ENCODE measurements around the gene TPP1.

The TPP1 gene

DNA sequence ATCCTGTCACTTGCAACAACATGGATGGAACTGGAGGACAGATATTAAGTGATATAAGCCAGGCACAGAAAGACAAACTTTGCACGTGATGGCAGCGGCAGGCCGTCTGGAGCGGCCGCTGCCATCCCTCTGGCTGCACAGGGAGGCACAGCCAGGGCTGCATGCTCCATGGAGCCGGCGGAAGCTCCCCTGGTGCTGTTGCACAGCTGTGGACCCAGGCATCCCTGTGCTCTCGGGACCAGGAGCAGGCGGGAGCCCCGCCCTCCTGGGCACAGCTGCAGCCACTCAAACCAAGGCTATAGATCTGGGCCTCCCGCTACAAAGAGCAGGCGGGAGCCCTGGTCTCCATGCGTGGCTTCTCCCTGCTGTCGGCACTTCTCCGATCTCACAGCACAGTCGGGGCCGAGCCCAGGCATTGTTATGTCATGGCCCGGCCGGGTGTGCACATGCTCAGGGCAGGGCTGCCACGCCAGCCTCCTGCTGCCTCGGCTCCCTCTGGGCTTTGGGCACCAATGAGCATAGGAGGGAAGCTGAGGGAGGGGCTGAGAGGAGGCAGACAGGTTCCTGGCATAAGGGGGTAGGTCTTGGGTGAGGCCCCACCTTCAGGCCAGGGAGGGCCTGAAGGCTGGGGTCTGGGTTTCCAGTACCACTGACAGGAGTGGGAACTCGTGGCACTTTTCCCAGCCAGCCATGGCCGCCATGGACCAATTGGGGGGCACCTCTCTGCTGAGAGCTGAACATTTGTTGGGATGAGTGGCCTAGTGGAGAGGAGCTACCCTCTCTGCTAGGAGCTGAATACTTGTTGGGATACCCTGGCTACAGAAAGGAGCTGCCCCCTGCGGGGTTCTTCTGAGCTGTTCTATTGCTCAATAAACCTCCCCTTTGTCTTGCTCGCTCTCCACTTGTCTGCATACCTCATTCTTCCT is 32.5 kb downstream of the TPP1 start:
- no peak for DNase-seq

DNA sequence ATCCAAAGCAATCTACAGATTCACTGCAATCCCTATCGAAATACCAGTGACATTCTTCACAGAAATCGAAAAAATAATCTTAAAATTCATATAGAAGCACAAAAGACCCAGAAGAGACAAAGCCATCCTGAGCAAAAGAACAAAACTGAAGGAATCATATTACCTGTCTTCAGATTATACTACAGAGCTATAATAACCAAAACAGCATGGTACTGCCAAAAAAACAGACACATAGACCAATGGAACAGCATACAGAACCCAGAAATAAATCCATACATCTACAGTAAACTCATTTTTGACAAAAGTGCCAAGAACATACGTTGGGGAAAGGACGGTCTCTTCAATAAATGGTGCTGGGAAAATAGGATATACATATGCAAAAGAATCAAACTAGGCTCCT is 34.7 kb downstream of the TPP1 start:
- DNase-seq, result no peak

DNA sequence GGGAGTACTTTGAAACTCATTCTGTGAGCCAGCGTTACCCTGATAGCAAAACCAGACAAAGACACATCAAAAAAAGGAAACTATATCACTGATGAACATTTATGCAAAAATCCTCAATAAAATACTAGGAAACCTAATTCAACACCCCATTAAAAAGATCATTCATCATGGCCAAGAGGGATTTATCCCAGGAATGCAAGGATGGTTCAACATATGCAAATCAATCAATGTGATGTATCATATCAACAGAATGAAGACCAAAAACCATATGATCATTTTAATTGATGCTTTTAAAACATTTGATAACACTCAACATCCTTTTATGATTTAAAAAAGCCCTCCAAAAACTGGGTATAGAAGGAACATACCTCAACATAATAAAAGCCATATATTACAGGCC is 35.6 kb downstream of the TPP1 start:
- no peak for DNase-seq

DNA sequence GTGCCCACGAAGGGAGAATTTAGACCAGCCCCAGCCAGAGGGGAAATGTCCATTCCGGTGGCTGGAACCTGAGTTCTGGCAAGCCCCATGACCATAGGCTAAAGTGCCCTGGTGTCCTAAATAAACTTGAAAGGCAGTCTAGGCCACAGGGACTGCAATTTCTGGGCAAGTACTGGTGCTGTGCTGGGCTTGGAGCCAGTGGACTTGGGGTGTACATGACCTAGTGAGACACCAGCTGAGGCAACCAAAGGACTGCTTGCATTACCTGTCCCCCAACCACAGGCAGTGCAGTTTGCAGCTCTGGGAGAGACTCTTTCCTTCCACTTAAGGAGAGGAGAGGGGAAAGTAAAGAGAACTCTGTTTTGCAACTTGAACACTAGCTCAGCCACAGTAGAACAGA is 39.5 kb downstream of the TPP1 start:
- DNase-seq, result no peak

DNA sequence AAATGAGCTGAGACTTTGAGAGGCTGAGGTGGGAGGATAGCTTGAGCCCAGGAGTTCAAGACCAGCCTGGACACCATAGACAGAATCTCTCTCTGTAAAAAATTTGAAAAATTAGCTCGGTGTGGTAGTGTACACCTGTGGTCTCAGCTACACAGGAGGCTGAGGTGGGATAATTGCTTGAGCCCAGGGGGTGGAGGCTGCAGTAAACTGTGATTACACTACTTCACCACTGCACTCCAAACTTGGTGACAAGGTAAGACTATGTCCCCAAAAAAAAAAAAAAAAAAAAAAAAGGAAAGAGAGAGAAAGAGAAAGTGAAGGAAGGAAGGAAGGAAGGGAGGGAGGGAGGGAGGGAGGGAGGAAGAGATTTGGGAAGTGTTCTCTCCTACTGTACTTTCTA is 41.1 kb downstream of the TPP1 start:
- no peak for DNase-seq

DNA sequence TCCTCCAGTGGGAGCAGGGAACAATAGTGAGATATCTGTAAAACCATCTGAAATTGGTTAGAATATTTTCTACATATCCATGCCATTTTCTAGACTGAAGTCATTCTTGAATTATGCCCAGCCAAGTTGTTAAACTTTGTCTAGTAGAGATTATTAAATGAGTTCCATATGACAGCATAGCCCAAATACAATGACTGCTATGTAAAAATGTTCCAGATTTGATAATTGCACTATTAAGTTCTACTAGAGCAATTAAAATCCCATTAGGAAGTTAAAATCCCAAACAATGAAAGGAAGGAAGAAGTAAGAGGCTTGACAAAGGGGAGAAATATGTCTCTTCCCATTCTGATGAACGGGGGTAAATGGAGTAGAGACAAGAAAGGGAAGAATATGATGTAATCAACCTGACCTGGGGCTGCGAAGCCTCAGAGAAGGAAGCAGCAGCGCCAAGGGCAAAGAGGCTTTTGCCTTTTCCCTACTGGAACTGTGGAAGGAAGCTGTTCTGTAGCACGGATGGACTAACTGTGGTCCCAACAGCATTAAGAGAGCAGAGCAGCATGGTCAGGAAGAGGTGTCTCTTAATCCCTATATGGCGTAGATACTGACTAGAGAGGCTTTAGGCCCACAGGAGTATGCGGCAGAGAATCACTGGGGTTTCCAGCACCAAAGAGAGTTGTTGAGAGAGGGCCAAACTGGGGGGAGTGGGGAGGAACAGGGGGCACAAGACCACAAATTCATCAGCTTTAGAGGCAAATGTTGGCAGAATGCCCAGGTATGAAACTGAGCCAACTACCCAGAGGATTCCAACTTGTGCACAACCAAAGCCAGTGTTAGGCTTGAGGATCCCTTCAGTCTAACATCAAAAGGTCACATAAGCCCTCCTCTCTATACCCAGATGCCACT is 42.5 kb downstream of the TPP1 start:
- no peak for DNase-seq

DNA sequence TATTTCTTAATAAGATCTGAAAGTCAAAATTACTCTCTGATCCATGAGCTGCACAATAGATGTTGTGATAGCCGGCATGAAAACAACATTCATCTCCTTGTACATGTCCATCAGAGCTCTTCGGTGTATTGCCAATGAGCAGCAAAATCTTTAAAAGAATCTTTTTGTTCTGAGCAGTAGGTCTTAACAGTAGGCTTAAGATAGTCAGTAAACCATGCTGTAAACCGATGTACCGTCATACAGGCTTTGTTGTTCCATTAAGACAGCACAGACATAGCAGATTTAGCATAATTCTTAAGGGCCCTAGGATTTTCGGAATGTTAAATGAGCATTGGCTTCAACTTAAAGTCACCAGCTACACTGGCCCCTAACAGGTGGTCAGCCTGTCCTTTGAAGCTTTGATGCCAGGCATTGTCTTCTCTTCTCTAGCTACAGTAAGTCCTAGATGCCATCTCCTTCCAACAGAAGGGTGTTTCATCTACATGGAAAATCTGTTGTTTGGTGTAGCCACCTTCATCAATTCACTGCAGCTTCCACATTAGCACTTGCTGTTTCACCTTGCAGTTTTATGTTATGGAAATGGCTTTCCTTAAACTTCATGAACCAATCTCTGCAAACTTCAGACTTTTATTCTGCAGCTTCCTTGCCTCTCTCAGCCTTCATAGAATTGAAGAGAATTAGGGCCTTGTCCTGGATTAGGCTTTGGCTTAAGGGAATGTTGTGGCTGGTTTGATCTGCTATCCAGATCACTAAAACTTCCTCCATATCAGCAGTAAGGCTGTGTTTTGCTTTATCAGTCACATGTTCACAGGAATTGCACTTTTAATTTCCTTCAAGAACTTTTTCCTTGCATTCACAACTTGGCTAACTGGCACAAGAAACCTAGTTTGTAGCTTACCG is 44.2 kb downstream of the TPP1 start:
- DNase-seq, result no peak

DNA sequence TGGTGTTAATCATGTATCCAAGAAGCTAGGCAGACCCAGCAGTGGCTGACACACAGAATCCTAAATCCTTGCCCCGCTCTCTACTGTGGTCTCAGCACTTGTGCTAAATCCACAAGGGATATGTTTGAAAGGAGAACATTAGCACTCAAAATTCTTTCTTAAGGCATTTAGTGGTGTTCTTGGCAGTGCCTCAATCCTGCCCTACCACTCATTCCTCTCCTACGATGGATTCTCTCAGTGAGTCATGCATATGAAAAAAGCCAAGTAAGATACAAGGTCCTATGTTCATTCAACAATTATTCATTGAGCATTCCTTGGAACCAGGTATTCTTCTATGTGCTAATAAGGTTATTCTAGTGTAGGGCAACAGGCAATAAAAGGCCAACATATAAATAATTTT is 47.0 kb downstream of the TPP1 start:
- no peak for DNase-seq

DNA sequence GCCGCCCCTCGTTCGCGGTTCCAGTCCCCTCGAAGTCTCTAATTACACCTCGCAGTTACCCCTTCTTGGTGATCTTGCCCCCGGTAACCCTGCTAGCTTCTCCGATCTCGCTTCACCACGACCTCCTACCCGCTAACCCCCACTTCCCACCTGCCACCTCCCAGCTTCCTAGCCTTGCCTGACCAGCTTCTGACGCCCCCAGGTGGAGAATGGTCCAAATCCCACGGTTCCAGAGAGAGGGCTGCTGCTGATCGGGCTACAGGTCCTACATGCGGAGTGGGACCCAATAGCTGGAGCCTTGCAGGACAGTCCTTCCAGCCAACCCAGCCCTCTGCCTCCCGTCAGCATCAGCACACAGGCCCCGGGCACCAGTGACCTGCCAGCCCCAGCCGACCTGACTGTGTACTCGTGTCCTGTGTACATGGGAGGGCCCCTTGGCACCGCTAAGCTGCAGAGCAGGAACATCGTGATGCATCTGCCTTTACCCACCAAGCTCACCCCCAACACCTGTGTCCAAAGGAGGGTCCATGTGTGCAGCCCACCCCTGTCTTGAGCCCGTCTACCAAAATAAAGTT is 47.7 kb downstream of the TPP1 start:
- no peak for DNase-seq

DNA sequence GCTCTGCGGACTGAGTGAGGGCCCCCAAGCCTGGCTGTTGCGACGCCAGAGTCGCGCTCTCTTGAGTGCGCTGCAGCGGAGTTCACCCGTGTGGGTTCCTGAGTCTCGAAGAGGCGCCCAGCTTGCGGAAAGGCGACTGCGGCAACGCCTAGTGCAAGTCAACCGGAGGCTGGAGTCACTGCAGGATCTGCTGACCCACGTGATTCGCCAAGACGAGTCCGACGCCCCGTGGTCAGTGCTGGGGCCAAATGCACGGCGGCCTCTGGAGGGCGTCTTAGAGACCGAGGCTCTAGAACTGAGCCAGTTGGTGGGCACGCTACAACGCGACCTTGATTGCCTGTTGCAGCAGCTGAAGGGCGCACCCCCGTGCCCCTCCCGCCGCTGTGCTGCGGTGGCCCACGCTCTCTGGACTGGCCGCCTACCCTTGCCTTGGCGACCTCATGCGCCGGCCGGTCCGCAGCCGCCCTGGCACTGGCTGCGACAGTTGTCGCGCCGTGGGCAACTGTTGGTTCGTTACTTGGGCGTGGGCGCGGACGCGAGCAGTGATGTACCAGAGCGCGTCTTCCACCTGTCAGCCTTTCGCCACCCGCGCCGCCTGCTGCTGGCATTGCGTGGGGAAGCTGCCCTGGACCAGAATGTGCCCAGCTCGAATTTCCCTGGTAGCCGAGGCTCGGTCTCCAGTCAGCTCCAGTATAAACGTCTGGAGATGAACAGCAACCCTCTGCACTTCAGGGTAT is 48.4 kb downstream of the TPP1 start:
- no peak for DNase-seq

DNA sequence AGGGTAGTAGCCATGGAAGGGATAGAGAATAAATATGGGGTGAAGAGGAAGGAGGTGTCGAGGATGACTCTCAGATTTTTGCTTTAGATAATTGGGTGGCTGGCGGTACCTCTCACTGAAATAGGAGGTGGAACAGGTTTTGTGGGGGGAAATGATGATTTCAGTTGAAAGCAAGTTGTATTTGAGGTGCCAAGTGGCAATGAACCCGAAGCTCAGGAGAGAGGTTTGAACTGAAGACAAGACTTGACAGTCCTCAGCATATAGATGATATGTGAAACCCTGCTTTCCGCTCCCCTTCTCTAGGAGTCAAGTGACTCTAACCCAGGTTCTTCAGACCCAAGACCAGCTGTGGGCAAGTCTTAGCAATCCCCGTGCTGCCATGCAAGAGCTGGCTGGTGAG is 49.5 kb downstream of the TPP1 start:
- no peak for DNase-seq

DNA sequence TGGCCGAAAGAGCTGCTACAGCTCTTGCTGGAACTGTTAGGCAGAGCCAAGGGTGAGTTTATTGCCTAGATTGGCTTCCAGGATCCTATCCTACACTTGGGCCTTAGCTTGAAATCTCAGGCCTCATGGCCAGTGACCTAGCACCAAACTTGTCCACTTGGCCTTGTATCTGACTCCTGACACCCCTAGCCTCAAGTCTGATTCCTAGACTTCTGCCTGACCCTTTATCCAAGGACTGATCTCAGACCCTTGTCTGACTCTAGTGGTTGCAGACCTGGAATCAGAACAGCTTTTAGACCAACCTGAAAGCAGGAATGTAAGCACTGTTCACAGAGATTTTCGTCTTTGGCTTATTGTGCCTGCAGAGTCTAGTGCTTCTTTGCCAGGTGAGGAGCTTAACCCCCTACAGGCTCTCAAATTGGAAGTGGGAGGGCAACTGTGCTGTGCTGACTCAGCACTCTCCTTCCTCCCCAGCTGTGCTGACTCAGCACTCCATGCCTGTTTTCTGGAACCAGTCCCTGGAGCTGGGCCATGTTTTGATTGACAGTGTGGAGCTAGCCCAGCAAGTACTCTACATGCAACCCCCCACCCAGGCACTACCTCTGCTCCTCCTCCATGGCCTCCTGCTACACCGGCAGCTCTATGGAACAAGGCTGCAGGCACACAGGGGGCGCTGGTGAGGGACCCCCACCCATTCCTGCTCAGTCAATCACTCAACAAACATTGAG is 50.9 kb downstream of the TPP1 start:
- no peak for DNase-seq

DNA sequence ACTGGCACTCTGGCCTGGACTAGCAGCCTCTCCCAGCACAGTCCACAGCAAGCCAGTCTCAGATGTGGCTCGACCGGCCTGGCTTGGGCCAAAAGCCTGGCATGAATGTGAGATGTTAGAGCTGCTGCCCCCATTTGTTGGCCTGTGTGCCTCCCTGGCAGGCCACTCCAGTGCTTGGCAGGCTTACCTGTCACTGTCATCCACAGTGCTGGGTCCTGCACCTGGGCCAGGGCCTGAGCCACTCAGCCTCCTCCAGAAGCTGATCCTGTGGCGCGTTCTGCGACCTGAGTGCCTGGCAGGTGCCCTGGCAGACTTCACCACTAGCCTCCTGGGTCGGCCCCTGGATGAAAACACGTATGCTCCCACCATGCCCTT is 51.9 kb downstream of the TPP1 start:
- no peak for DNase-seq

DNA sequence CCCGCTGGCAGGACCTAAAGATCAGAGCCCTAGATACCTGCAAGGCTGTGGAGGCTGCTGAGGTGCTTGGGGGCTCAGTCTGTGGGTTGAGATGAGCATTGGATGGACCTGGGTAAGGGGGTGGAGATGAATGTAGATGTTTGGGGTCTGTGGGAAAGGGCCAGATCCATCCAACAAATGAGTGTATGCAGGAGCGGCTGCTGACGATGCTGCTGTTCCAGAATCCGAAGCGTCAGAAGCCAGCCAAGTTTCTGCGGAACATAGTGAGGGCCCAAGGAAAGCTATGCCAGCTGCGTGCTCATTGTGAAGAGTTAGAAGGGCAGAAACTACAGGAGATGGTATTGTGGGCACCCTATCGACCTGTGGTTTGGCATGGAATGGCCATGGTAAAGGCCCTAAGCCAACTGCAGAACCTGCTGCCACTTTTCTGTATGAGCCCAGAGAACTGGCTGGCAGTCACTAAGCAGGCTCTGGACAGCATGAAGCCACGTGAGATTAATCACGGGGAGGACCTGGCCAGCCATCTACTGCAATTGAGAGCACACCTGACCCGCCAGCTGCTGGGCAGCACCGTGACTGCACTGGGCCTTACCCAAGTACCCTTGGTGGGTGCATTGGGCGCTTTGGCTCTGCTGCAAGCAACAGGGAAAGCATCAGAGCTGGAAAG is 52.4 kb downstream of the TPP1 start:
- no peak for DNase-seq

DNA sequence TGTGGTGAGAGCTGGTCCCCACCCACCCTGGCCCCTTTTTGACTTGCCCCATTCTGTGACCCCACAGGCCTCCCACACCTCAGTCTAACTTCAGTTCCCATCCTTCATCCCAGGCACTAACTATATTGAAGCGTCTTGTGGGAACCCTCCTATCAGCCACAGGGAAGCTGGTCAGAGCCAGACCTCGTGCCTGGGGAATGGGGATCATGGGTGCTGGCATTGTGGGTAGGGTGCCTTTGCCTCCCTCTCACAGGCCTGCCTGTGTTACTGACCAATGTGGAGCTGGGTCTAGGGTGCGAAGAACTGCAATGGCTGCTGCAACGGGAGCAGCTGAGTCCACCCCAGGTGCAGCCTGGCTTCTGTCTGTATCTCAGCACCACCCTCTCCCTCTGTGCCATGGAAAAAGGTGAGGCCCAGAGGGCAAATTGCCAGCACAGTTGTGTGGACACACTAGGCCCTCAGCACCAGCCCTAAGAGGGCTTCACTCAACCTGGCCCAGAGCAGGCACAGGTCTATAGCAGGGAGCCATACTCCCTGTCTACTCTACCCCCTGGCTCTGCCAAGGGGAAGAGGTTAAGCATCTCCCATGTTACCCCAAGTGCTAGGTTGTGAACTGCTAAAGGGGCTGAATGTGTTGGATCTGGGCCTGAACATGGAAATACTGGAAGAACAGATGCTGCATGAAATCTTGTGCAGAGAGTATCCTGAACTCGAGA is 53.1 kb downstream of the TPP1 start:
- DNase-seq, result no peak

DNA sequence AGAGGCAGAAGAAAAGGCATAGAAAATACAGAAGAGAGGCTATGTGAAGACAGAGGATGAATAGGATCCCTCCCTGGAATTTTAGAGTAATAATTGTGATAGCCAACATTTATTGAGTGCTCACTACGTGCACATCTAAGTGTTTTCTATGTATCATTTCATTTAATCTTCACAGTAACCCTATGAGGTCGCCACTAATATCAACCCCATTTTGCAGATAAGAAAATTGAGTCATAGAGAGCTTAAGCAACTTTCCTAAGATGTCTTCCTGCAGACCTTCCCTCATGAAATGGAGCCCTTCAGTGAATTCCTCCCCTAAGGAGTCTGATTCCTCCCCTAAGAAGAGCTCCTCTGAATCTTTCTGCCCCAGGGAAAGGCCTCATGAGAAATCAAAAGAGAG is 53.9 kb downstream of the TPP1 start:
- no peak for DNase-seq

DNA sequence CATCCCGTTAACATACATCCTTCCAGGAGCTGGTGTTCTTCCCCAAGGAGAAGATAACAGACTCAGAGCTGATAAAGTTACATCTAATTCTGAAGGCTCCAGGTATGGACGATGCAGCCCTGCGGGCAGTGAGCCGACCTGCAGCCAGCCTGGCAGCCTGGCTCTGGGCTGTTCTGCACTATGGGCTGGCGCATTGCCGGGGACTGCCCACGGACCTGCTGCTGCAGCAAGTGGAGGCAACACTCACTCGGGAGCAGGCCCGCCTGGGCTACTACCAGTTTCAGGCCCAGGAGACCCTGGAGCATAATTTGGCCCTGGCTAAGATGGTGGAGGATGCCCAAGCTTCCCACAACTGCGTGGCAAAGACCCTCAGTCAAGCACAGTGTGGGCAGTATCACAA is 55.6 kb downstream of the TPP1 start:
- DNase-seq, result no peak

DNA sequence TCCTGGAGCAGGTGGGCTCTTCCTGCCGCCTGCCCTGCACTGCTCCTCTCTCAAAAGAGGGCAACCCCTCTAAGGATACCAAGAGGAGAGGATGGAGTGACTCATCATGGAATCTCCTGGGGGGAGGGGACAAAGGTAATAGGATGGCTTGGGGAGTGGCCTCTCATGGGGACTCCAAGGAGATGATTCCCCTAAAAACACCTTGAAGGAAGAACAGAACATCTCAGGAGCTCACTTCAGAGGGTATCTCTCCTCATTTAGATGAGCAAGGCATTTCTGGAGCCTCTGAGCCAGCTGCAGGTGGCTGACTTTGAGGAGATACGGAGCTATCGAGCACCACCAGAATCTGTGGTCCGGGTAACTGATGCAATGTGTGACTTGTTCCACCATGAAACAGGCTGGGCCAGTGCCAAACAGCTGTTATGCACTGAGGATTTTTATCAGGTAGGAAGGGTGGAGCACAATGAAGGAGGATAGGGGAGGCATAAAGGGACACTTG is 56.1 kb downstream of the TPP1 start:
- no peak for DNase-seq

Measured in SIG-M5 (cell line).